Right lobe of liver (tissue), 6 donors: ENCODE measurements around the gene CXorf58. TPM values are rescaled to one million over a fixed set of nuclear protein-coding genes. Genes with fewer than 3 reads are reported as not detected.

Experiments used
- ATAC-seq, 4 donors: fragments of 200-7000 bp; cut with Tn5 transposase; one replicate each; pipeline ENCODE4 v1.9.1; 2020; ENCODE audit warnings: mild to moderate bottlenecking in 4 of 4, moderate library complexity in 4 of 4
- DNase-seq, 3 donors: peaks; one replicate each; pipeline ENCODE4 v3.0.0-alpha.2; 2020
- H3K27ac ChIP-seq, 3 donors: fragments of 200-600 bp; one replicate each; pipeline ENCODE4 v1.8.0; 2022
- H3K27me3 ChIP-seq, 2 donors: fragments of 200-600 bp; one replicate each; pipeline ENCODE4 v1.8.0; 2022
- H3K36me3 ChIP-seq, 4 donors: fragments of 200-600 bp; sonication (generic) in 1 of 4; one replicate each; pipeline versions ENCODE4 v1.5.1 to v1.8.0; 2017 to 2022; ENCODE audit warnings: control low read depth in 1 of 4
- H3K4me1 ChIP-seq, 4 donors: fragments of 200-600 bp; sonication (generic) in 1 of 4; one replicate each; pipeline versions ENCODE4 v1.5.1 to v1.8.0; 2017 to 2022; ENCODE audit warnings: control low read depth in 1 of 4
- H3K4me3 ChIP-seq, 3 donors: fragments of 200-600 bp; one replicate each; pipeline ENCODE4 v1.8.0; 2022
- H3K9me3 ChIP-seq, 4 donors: fragments of 200-600 bp; sonication (generic) in 1 of 4; one replicate each; pipeline versions ENCODE4 v1.5.1 to v1.8.0; 2017 to 2022; ENCODE audit warnings: control low read depth in 1 of 4
- CTCF ChIP-seq, 4 donors: fragments of 200-600 bp in 3 of 4; fragments of 450-650 bp in 1 of 4; IDR thresholded peaks; one replicate each; pipeline versions ENCODE4 v1.5.1 to v1.8.0; 2016 to 2022; ENCODE audit warnings: antibody characterized with exemption in 4 of 4, mild to moderate bottlenecking in 2 of 4
- POLR2A ChIP-seq: fragments of 450-650 bp; IDR thresholded peaks from one replicate; pipeline ENCODE4 v1.6.1; 2017; ENCODE audit warnings: antibody characterized with exemption, mild to moderate bottlenecking
- WGBS: methylation state at CpG from one replicate; pipeline ENCODE4 v1.1.6; 2018; ENCODE audit warnings: low coverage, low lambda C conversion rate; ENCODE audit not compliant: insufficient coverage; ENCODE audit errors: missing lambda C conversion rate; 5-methylcytosine and 5-hydroxymethylcytosine counted together
- intact Hi-C, 2 donors: fragments of 100-400 bp; cut with DNase I; formaldehyde crosslinking; loops; one replicate each; pipeline versions ENCODE4 v1.11.2 to v1.14.1; 2022
- total RNA-seq, 6 experiments: library from RNA; depleted of rRNA in 2 of 6; stranded (reverse); fragments of >200 nt in 2 of 6; fragmentation: NEBNext Ultra II Directional in 3 of 6; extraction: Animal tissue kit (Norgen Biotek cat#: 25700) in 3 of 6; gene quantifications; one replicate each; pipeline versions ENCODE4 v1.1.0 to v1.2.4, GENCODE V29; 2016 to 2023
- donor health status: DM: no; HTN: yes; CAD: no.
- donor health status: DM: no; HTN: no; CAD: no.
- donor health status: DM: no; HTN: no; CAD: no.
- donor health status: DM: no; HTN: yes; CAD: no.
- donor health status: DM: no; HTN: yes; CAD: no.

CXorf58 gene
- total RNA-seq, 6 experiments from 2014 or later, result not detected

DNA sequence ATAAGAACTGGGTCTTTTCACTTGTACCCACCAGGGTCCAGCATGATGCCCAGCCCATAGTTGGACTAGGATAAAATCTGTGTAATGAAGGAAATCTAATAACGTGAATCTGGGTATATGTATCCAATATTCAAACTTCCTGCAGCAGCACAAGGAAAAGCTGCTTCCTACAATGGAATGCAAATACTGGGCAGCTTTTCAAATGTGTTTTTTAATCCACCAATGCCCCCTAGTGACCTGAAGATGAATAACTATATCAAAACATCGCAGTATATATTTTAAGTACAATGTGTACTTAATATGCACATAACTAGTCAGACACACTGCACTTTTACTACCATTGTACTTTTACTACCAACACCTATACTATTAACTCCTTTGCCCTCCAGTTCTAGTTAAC is 5.4 kb upstream of the CXorf58 start:
- ATAC-seq, result peak; percentile 72 to 79 (median 76)
- Histone ChIP-seq H3K27me3 (no peaks in the 10 kb centered on the region), H3K4me3 (peak overlapping the region in 2 of 3 donors; percentile 11 to 15), H3K4me1 (peaks cover 0 to 11% (median 0%) of the 10 kb centered on the region in 4 donors), H3K9me3 (no peaks in the 10 kb centered on the region), H3K27ac (peak overlapping the region; percentile 6 to 49 (median 41)), H3K36me3 (no peaks in the 10 kb centered on the region)
- intact Hi-C loops, result loop anchor here in 1 of 2 donors (10.0 kb wide), 1 partner anchor 208 kb away; no protein-coding TSS in a partner anchor
- no peak for DNase-seq
- 0% methylated on average over 2 of the region's 2 CpGs for WGBS
- TF ChIP-seq CTCF (IDR thresholded peaks at IDR 0.05) (peak; percentile 55 to 74 (median 56)), POLR2A (no peak)

DNA sequence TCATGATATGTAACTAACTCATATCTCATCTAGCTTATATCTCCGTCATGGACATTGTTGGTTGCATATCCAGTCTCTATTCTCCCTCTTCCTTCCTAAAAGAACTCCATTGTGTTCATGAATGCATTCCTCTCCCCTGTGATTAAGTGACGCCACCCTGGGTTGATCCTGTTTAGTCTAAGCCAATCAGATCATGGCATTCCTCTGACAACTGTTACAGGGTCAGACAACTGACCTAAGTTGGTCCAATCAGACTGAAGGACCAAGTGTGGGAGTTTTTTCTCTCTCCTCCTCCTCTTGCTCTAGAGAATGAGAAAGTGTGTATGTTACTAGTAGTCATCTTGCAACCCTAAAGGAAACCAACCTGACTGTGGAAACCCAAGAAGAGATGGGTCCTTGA is 3.7 kb upstream of the CXorf58 start:
- 43% methylated on average over 2 of the region's 2 CpGs for whole genome bisulfite sequencing
- no peak overlapping the region for H3K27ac ChIP-seq
- no peak for DNase-seq
- no peaks in the 10 kb centered on the region for H3K27me3 ChIP-seq
- intact Hi-C loops, result loop anchor here in 1 of 2 donors (10.0 kb wide), 1 partner anchor 209 kb away; no protein-coding TSS in a partner anchor
- H3K4me3 ChIP-seq, result no peak overlapping the region
- no peak for ATAC-seq
- H3K36me3 ChIP-seq, result no peaks in the 10 kb centered on the region
- peaks cover 0 to 11% (median 0%) of the 10 kb centered on the region in 4 donors for H3K4me1 ChIP-seq
- no peaks in the 10 kb centered on the region for H3K9me3 ChIP-seq
- TF ChIP-seq POLR2A (no peak), CTCF (IDR thresholded peaks at IDR 0.05) (no peak)

DNA sequence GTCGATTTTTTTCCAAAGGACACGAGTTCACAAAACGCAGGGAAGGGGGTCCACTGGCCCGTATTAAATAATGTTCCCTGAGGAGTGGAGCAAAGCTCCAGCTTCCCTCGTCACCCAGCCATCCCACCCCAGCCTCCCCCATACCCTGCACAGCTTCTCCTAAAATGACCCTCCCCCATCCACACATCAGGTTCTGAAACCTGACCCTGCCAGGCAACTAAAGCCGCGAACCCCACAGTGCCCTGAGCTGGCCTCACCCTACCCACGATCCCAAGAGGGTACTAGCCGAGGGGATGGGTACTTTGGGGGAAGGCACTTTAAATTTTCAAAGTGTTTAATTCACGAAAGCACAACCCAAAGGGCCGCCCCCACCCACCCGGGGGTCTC is 702 bp upstream of the CXorf58 start:
- Histone ChIP-seq H3K36me3 (no peaks in the 10 kb centered on the region), H3K4me1 (peaks cover 0 to 3% (median 0%) of the 10 kb centered on the region in 4 donors), H3K27me3 (no peaks in the 10 kb centered on the region), H3K9me3 (no peaks in the 10 kb centered on the region), H3K4me3 (peak overlapping the region; percentile 58 to 62 (median 59)), H3K27ac (peak overlapping the region; percentile 26 to 84 (median 65))
- no peak for DNase-seq
- ATAC-seq, result no peak
- TF ChIP-seq CTCF (IDR thresholded peaks at IDR 0.05), result no peak
- no peak for TF ChIP-seq POLR2A
- WGBS, result 34% methylated on average over 12 of the region's 12 CpGs
- intact Hi-C loops, result loop anchor here in 1 of 2 donors (10.0 kb wide), 1 partner anchor 212 kb away; no protein-coding TSS in a partner anchor

GRCh38 chrX:23908219-23909004 is 606 bp downstream of the CXorf58 start:
- ATAC-seq (no peak), DNase-seq (no peak)
- Histone ChIP-seq H3K36me3 (no peaks in the 10 kb centered on the region), H3K9me3 (no peaks in the 10 kb centered on the region), H3K27ac (peak overlapping the region; percentile 26 to 84 (median 42)), H3K4me1 (no peaks in the 10 kb centered on the region), H3K4me3 (peak overlapping the region; percentile 9 to 62 (median 17)), H3K27me3 (no peaks in the 10 kb centered on the region)
- TF ChIP-seq POLR2A, result no peak
- TF ChIP-seq CTCF (IDR thresholded peaks at IDR 0.05), result no peak
- 40% methylated on average over 13 of the region's 13 CpGs for WGBS
- intact Hi-C loops, result loop anchor here in 1 of 2 donors (10.0 kb wide), 1 partner anchor 214 kb away; no protein-coding TSS in a partner anchor
